Parathyroid adenoma (tissue), 2 donors: ENCODE measurements around the gene RMDN3.
A peak's percentile ranks its signal among the peaks of the same experiment; 100 is the strongest.

Source experiments
- H2AFZ ChIP-seq: fragments of 300-600 bp; sonication (generic); one replicate; pipeline ENCODE4 v1.7.0; 2017; ENCODE audit warnings: antibody characterized with exemption, mild to moderate bottlenecking
- H3K27ac ChIP-seq: fragments of 300-600 bp; sonication (generic); one replicate; pipeline ENCODE4 v1.7.0; 2017
- H3K27me3 ChIP-seq: fragments of 300-600 bp; sonication (generic); one replicate; pipeline ENCODE4 v1.7.0; 2017; ENCODE audit warnings: low read length; ENCODE audit not compliant: control insufficient read depth, insufficient read depth
- H3K36me3 ChIP-seq: fragments of 300-600 bp; sonication (generic); one replicate; pipeline ENCODE4 v1.7.0; 2017; ENCODE audit warnings: low read length; ENCODE audit not compliant: control insufficient read depth, insufficient read depth
- H3K4me1 ChIP-seq: fragments of 300-600 bp; sonication (generic); one replicate; pipeline ENCODE4 v1.7.0; 2017; ENCODE audit warnings: control low read depth
- H3K4me2 ChIP-seq: fragments of 300-600 bp; sonication (generic); one replicate; pipeline ENCODE4 v1.7.0; 2017; ENCODE audit warnings: low read length
- H3K4me3 ChIP-seq: fragments of 300-600 bp; sonication (generic); one replicate; pipeline ENCODE4 v1.7.0; 2017; ENCODE audit warnings: low read depth, low read length
- H3K79me2 ChIP-seq: fragments of 300-600 bp; sonication (generic); one replicate; pipeline ENCODE4 v1.7.0; 2017; ENCODE audit warnings: control low read depth
- H3K9ac ChIP-seq: fragments of 300-600 bp; sonication (generic); one replicate; pipeline ENCODE4 v1.7.0; 2017; ENCODE audit warnings: mild to moderate bottlenecking
- H3K9me3 ChIP-seq: fragments of 300-600 bp; sonication (generic); one replicate; pipeline ENCODE4 v1.7.0; 2017; ENCODE audit warnings: low read length; ENCODE audit not compliant: control insufficient read depth
- CTCF ChIP-seq: fragments of 300-600 bp; sonication (generic); IDR thresholded peaks from one replicate; pipeline ENCODE4 v1.7.0; 2017; ENCODE audit warnings: antibody characterized with exemption, mild to moderate bottlenecking
- donor health status: primary hyperparathyroidism.

The RMDN3 gene

GRCh38 chr15:40694688-40695468, 60.2 kb downstream of the RMDN3 start, which contains the start of gene RAD51:
Gene RAD51 (plus strand): TSS chr15:40695174. CDS start chr15:40698759, 3,585 bp downstream.
- H3K27me3 ChIP-seq = no peaks in the 10 kb centered on the region
- no peaks in the 10 kb centered on the region for H3K79me2 ChIP-seq
- H3K9me3 ChIP-seq = no peaks in the 10 kb centered on the region
- H3K9ac ChIP-seq = no peak within 1 kb of the TSS
- peak within 1 kb of the TSS; percentile 93 for H3K4me2 ChIP-seq
- peaks cover 3% of the 10 kb centered on the region for H3K4me1 ChIP-seq
- no peak for TF ChIP-seq CTCF
- H3K36me3 ChIP-seq = no peaks in the 10 kb centered on the region
- peak within 1 kb of the TSS; percentile 93 for H2AFZ ChIP-seq
- peak within 1 kb of the TSS; percentile 95 for H3K4me3 ChIP-seq
- H3K27ac ChIP-seq = peak within 1 kb of the TSS; percentile 95

DNA sequence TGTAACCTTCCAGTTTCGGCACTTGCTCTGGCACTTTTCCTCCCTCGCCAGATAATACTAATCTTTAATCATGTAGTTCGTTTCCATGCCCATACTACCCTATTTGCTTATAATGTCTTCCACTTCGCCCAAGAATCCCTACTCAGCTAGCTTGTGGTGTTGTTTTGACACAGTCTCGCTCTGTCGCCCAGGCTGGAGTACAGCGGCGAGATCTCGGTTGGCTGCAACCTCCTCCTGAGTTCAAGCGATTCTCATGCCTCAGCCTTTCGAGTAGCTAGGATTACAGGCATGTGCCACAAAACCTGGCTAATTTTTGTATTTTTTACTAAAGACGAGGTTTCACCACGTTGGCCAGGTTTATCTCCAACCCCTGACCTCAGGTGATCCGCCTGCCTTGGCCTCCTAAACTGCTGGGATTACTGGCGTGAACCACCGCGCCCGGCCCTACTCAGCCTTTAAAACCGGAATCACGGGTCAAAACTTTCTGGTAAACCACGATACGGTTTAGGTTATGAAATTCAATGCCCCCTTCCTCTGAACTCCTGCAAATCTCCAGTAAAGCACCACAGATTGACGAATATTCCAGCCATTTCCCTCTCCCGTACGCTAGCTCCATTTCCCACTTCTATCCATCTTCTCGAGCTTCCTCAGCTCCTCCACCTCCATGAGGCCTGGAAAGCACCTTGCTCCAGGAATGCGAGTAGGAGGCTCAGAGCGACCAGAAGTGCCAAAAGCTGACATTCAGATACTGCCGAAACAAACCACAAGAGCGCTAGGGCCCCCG, 61.0 kb downstream of the RMDN3 start:
- peak overlapping the region; percentile 95 for H3K27ac ChIP-seq
- peak overlapping the region; percentile 93 for H3K4me2 ChIP-seq
- H3K27me3 ChIP-seq = no peaks in the 10 kb centered on the region
- peak overlapping the region; percentile 95 for H3K4me3 ChIP-seq
- H3K4me1 ChIP-seq = peaks cover 3% of the 10 kb centered on the region
- no peak overlapping the region for H3K9ac ChIP-seq
- peak overlapping the region; percentile 93 for H2AFZ ChIP-seq
- H3K9me3 ChIP-seq = no peaks in the 10 kb centered on the region
- no peak for TF ChIP-seq CTCF
- H3K79me2 ChIP-seq = no peaks in the 10 kb centered on the region
- no peaks in the 10 kb centered on the region for H3K36me3 ChIP-seq

- TF ChIP-seq CTCF = no peak
- Histone ChIP-seq H3K27ac (no peak overlapping the region), H3K27me3 (no peaks in the 10 kb centered on the region), H2AFZ (no peak overlapping the region), H3K4me2 (no peak overlapping the region), H3K4me3 (no peak overlapping the region), H3K36me3 (no peaks in the 10 kb centered on the region), H3K9me3 (no peaks in the 10 kb centered on the region), H3K79me2 (no peaks in the 10 kb centered on the region), H3K4me1 (peaks cover 3% of the 10 kb centered on the region), H3K9ac (no peak overlapping the region)
These were observed 63.3 kb downstream of the RMDN3 start for GRCh38 chr15:40691737-40692136.

DNA sequence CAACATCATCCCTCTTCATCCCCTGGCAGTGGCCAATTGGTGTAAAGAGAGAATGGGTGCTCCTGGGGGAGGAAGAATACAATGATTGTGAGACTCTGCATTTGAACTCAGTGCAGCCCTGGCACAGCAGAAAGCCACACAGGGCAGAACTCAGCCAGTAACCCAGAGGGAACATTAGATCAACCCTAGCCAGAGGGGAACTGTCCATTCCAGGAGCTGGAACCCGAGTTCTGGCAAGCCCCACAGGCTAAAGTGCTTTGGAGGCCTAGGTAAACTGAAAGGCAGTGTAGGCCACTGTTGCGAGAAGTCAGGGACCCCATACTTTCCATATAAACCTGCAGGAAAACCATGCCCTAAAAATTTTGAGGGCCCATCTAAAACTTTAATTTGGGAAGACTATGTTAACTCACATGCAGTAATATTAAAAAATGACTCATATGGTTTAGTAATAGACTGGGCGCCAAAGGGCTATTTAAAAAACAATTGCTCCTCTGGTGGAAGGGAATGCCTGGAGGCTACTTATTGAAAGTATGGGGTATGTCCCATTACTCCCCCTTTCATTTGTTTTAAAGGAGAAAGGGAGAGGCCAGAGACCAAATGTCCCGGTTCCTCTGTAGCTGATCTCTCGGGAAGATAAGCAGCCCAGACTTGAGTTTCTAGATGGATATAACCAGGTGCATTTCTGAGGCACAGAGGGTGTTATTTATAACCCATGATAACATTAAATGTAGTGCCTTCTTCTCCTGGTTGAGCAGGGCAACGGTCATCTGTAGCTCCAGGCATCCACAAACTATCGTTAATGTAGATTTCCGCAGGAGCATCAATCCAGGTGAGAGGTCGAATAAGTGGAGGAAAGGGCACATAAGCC, 65.9 kb downstream of the RMDN3 start:
- Histone ChIP-seq H3K79me2 (no peaks in the 10 kb centered on the region), H3K27ac (no peak overlapping the region), H3K27me3 (no peaks in the 10 kb centered on the region), H2AFZ (no peak overlapping the region), H3K36me3 (no peaks in the 10 kb centered on the region), H3K9ac (no peak overlapping the region), H3K4me3 (no peak overlapping the region), H3K4me2 (no peak overlapping the region), H3K9me3 (no peaks in the 10 kb centered on the region), H3K4me1 (no peaks in the 10 kb centered on the region)
- TF ChIP-seq CTCF = no peak
